Measurements from ENCODE around the gene HTRA2.
A peak's percentile ranks its signal among the peaks of the same experiment; 100 is the strongest.

Gene HTRA2

DNA sequence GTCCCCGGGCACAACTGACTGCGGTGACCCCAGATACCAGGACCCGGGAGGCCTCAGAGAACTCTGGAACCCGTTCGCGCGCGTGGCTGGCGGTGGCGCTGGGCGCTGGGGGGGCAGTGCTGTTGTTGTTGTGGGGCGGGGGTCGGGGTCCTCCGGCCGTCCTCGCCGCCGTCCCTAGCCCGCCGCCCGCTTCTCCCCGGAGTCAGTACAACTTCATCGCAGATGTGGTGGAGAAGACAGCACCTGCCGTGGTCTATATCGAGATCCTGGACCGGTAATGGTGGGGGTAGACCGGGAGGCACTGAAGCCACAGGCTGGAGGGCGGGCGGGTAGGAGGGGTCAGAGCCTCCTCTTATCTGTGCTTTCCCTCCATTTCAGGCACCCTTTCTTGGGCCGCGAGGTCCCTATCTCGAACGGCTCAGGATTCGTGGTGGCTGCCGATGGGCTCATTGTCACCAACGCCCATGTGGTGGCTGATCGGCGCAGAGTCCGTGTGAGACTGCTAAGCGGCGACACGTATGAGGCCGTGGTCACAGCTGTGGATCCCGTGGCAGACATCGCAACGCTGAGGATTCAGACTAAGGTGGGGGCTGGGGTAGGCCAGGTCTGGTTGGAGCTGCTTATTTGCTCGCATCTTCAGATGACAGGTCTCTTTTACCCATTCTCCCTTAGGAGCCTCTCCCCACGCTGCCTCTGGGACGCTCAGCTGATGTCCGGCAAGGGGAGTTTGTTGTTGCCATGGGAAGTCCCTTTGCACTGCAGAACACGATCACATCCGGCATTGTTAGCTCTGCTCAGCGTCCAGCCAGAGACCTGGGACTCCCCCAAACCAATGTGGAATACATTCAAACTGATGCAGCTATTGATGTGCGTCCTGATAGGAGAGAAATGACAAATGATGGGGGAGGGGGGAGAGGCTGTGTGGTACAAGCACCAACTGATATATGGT lies 780 bp downstream of the HTRA2 start:
- Histone ChIP-seq H2AFZ (ENCODE audit: low read depth, low read length, severe bottlenecking) (peak overlapping the region; percentile 38), H3K79me2 (ENCODE audit: insufficient read depth, low read length) (peaks cover 23% of the 10 kb centered on the region)

DNA sequence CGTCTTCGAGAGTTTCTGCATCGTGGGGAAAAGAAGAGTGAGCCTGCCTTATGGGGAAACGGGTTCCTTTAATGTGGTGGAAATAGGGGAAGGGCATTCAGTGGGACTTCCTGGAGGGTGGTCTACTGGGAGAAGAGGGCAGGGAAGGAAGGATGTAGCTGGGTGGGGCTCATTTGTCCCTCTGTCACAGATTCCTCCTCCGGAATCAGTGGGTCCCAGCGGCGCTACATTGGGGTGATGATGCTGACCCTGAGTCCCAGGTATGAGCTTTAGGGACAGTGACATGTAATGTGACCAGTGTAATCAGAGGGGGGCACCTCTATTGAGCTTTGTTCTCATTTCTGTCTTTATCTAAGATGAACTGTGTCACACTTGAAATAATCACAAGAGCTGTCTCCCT lies 1.9 kb downstream of the HTRA2 start:
- Histone ChIP-seq H3F3A (ENCODE audit: insufficient read depth) (peaks cover 7% of the 10 kb centered on the region; the same call in 1 of the 2 replicates), H3K79me2 (ENCODE audit: insufficient read depth, low read length) (peaks cover 23% of the 10 kb centered on the region), H3K9me2 (replicated peaks; ENCODE audit: insufficient read depth, low read length) (no peaks in the 10 kb centered on the region), H3K27me3 (ENCODE audit: low read length) (no peaks in the 10 kb centered on the region), H3K9me3 (ENCODE audit: insufficient read depth, low read length) (no peaks in the 10 kb centered on the region), H3K4me3 (ENCODE audit: insufficient read depth, low read length, poor library complexity, severe bottlenecking) (no peak overlapping the region), H3K4me2 (ENCODE audit: low read depth, low read length, poor library complexity, severe bottlenecking) (peak overlapping the region; percentile 83), H2AFZ (ENCODE audit: low read depth, low read length, severe bottlenecking) (no peak overlapping the region), H3K36me3 (ENCODE audit: low read length) (peaks cover 7% of the 10 kb centered on the region), H3K27ac (ENCODE audit: low read depth, low read length) (no peak overlapping the region), H4K20me1 (ENCODE audit: low read depth, low read length) (no peaks in the 10 kb centered on the region), H3K9ac (ENCODE audit: low read length) (peak overlapping the region; percentile 89)
- TF ChIP-seq EZH2phosphoT487 (conservative IDR thresholded peaks at IDR 0.05; ENCODE audit: low read length), result no peak
- TF ChIP-seq, protein P1, sequence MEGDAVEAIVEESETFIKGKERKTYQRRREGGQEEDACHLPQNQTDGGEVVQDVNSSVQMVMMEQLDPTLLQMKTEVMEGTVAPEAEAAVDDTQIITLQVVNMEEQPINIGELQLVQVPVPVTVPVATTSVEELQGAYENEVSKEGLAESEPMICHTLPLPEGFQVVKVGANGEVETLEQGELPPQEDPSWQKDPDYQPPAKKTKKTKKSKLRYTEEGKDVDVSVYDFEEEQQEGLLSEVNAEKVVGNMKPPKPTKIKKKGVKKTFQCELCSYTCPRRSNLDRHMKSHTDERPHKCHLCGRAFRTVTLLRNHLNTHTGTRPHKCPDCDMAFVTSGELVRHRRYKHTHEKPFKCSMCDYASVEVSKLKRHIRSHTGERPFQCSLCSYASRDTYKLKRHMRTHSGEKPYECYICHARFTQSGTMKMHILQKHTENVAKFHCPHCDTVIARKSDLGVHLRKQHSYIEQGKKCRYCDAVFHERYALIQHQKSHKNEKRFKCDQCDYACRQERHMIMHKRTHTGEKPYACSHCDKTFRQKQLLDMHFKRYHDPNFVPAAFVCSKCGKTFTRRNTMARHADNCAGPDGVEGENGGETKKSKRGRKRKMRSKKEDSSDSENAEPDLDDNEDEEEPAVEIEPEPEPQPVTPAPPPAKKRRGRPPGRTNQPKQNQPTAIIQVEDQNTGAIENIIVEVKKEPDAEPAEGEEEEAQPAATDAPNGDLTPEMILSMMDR (IDR thresholded peaks at IDR 0.05; ENCODE audit: insufficient read depth, low read length, poor library complexity, severe bottlenecking), result no peak

More for the DNA sequence above, 780 bp downstream of the HTRA2 start:
- Histone ChIP-seq H3K36me3 (ENCODE audit: low read length) (peaks cover 11% of the 10 kb centered on the region), H4K20me1 (ENCODE audit: low read depth, low read length) (no peaks in the 10 kb centered on the region), H3K9ac (ENCODE audit: low read length) (peak overlapping the region; percentile 89), H3K4me2 (ENCODE audit: low read depth, low read length, poor library complexity, severe bottlenecking) (peak overlapping the region; percentile 83), H3K27ac (ENCODE audit: low read depth, low read length) (peak overlapping the region; percentile 67), H3K9me3 (ENCODE audit: insufficient read depth, low read length) (no peaks in the 10 kb centered on the region), H3K9me2 (replicated peaks; ENCODE audit: insufficient read depth, low read length) (no peaks in the 10 kb centered on the region), H3K4me3 (ENCODE audit: insufficient read depth, low read length, poor library complexity, severe bottlenecking) (peak overlapping the region; percentile 81), H3F3A (ENCODE audit: insufficient read depth) (peaks cover 10% of the 10 kb centered on the region; the same call in 1 of the 2 replicates), H3K27me3 (ENCODE audit: low read length) (no peaks in the 10 kb centered on the region)
- TF ChIP-seq, protein P1 (IDR thresholded peaks at IDR 0.05; ENCODE audit: insufficient read depth, low read length, poor library complexity, severe bottlenecking), result no peak
- TF ChIP-seq EZH2phosphoT487 (conservative IDR thresholded peaks at IDR 0.05; ENCODE audit: low read length), result no peak

DNA sequence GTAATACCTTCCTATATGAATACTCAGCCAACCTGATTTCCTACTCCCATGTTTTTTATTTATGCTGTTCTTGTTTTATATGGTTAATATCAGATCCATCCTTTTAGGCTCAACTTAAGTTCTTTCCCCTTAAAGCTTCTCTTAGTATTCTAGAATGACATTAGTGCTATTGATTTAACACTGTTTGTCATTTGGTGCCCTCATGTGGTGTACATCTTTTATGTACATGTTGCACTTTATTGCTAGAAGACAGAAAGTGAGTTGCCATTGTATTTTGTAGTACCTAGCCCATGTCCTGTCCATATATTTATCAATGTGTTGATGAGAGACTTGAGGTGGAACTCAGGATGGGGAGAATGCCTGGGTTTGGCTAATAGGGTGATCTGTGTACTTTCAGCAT lies 2.5 kb downstream of the HTRA2 start:
- H3K4me2 ChIP-seq (ENCODE audit: low read depth, low read length, poor library complexity, severe bottlenecking), result no peak overlapping the region

More for the DNA sequence above, 2.5 kb downstream of the HTRA2 start:
- no peak overlapping the region for H3K4me3 ChIP-seq (ENCODE audit: insufficient read depth, low read length, poor library complexity, severe bottlenecking)
- H2AFZ ChIP-seq (ENCODE audit: low read depth, low read length, severe bottlenecking), result no peak overlapping the region
- H3K79me2 ChIP-seq (ENCODE audit: insufficient read depth, low read length), result peaks cover 23% of the 10 kb centered on the region
- H3K9me2 ChIP-seq (replicated peaks; ENCODE audit: insufficient read depth, low read length), result no peaks in the 10 kb centered on the region
- H3K36me3 ChIP-seq (ENCODE audit: low read length), result 0 out of 2 replicates have a peak, but pooled peaks cover 2% of the 10 kb centered on the region
- H4K20me1 ChIP-seq (ENCODE audit: low read depth, low read length), result no peaks in the 10 kb centered on the region
- H3K9me3 ChIP-seq (ENCODE audit: insufficient read depth, low read length), result no peaks in the 10 kb centered on the region
- H3K27me3 ChIP-seq (ENCODE audit: low read length), result no peaks in the 10 kb centered on the region
- no peak overlapping the region for H3K9ac ChIP-seq (ENCODE audit: low read length)
- H3K27ac ChIP-seq (ENCODE audit: low read depth, low read length), result no peak overlapping the region
- TF ChIP-seq, protein P1 (IDR thresholded peaks at IDR 0.05; ENCODE audit: insufficient read depth, low read length, poor library complexity, severe bottlenecking), result peak; percentile 8
- no peak for TF ChIP-seq EZH2phosphoT487 (conservative IDR thresholded peaks at IDR 0.05; ENCODE audit: low read length)
- peaks cover 5% of the 10 kb centered on the region; the same call in 1 of the 2 replicates for H3F3A ChIP-seq (ENCODE audit: insufficient read depth)
